ENCODE data around the gene GSTO1. TPM values are rescaled to one million over a fixed set of nuclear protein-coding genes. Genes with fewer than 3 reads are reported as not detected.

The GSTO1 gene
- total RNA-seq, 2 donors from 2014 or later = 257 to 291 TPM

GRCh38 chr10:104307576-104308438, 53.1 kb downstream of the GSTO1 start:
- TF ChIP-seq, protein P1, sequence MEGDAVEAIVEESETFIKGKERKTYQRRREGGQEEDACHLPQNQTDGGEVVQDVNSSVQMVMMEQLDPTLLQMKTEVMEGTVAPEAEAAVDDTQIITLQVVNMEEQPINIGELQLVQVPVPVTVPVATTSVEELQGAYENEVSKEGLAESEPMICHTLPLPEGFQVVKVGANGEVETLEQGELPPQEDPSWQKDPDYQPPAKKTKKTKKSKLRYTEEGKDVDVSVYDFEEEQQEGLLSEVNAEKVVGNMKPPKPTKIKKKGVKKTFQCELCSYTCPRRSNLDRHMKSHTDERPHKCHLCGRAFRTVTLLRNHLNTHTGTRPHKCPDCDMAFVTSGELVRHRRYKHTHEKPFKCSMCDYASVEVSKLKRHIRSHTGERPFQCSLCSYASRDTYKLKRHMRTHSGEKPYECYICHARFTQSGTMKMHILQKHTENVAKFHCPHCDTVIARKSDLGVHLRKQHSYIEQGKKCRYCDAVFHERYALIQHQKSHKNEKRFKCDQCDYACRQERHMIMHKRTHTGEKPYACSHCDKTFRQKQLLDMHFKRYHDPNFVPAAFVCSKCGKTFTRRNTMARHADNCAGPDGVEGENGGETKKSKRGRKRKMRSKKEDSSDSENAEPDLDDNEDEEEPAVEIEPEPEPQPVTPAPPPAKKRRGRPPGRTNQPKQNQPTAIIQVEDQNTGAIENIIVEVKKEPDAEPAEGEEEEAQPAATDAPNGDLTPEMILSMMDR (IDR thresholded peaks at IDR 0.05) = no peak
- H3K4me3 ChIP-seq = no peak overlapping the region
- H3K4me1 ChIP-seq = peaks cover 0 to 92% of the 10 kb centered on the region in 2 donors

DNA sequence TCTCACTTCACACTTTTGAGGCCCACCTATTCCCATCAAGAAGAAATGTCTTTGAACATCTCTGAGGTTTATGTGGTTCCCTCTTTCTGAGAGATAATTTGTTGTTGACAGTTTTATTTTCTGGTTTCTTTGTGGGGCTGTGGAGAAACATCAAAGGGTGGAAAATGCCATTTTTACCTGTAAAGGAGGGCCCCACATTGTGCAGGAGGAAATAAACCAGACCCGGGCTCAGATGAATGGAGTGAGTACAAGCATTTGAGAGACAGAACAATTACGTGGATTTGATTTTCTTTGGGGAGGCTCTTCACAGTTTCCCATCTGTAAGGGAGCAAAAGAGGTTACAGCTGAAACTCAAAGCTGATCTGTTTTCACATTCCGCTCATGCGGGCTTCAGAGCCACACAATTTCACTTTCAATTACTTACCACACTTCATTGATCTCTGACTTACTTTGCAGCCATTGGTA, 53.8 kb downstream of the GSTO1 start:
- peaks cover 39% of the 10 kb centered on the region for H3K36me3 ChIP-seq
- no peaks in the 10 kb centered on the region for H3K27me3 ChIP-seq
- H3K27ac ChIP-seq = peak overlapping the region; percentile 96 to 97

More at GRCh38 chr10:104307576-104308438, 53.1 kb downstream of the GSTO1 start:
- DNase-seq (ENCODE audit: low spot score) = no peak
- peaks cover 32% of the 10 kb centered on the region for H3K36me3 ChIP-seq
- H3K9me3 ChIP-seq = no peaks in the 10 kb centered on the region
- H3K27me3 ChIP-seq = no peaks in the 10 kb centered on the region
- H3K27ac ChIP-seq = peak overlapping the region; percentile 96 to 97

GRCh38 chr10:104309980-104310978, 55.6 kb downstream of the GSTO1 start:
- Histone ChIP-seq H3K27ac (peak overlapping the region; percentile 96 to 97), H3K9me3 (no peaks in the 10 kb centered on the region), H3K36me3 (peaks cover 57% of the 10 kb centered on the region), H3K4me1 (peaks cover 0 to 82% of the 10 kb centered on the region in 2 donors), H3K27me3 (no peaks in the 10 kb centered on the region), H3K4me3 (no peak overlapping the region)
- TF ChIP-seq, protein P1 (IDR thresholded peaks at IDR 0.05) = no peak
- peak; percentile 88 for DNase-seq (ENCODE audit: low spot score)

More for the DNA sequence above, 53.8 kb downstream of the GSTO1 start:
- Histone ChIP-seq H3K4me3 (no peak overlapping the region), H3K4me1 (peaks cover 0 to 92% of the 10 kb centered on the region in 2 donors), H3K9me3 (no peaks in the 10 kb centered on the region)
- DNase-seq (ENCODE audit: low spot score) = no peak
- TF ChIP-seq, protein P1 (IDR thresholded peaks at IDR 0.05) = no peak

- Histone ChIP-seq H3K9me3 (no peaks in the 10 kb centered on the region), H3K4me1 (peaks cover 0 to 75% of the 10 kb centered on the region in 2 donors), H3K27me3 (no peaks in the 10 kb centered on the region), H3K36me3 (peaks cover 63% of the 10 kb centered on the region), H3K27ac (peak overlapping the region; percentile 96 to 97), H3K4me3 (no peak overlapping the region)
- no peak for DNase-seq (ENCODE audit: low spot score)
- TF ChIP-seq, protein P1 (IDR thresholded peaks at IDR 0.05) = no peak
Observed at GRCh38 chr10:104311184-104311720, 56.6 kb downstream of the GSTO1 start.
